Measurements from ENCODE around the gene IARS2.

IARS2 gene

DNA sequence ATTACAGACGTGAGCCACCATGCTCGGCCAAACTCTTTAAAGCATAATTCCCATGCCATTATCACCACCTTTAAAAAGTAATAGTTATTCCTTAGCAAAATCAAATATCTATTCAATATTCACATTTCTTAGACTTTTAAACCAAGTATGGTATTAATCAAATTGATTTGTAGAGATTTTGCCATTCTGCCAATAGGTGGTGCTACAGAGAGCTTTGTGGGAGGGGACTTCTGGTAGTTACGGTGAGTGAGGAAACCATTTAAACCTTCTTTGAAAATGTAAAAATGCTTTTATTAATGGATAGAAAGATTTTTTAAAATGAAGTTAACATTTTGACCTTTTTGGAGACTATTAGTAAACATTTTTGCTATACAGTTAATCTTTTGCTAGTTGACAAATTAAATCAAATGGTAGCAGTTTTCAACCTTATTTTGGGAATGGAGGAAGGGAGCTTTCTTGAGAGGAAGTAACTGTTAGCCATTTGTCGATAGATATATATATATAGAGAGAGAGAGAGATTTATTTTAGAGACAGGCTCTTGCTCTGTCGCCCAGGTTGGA, 19.3 kb downstream of the IARS2 start:
- no peak for DNase-seq (ENCODE audit: low read depth, low spot score)
- ChIA-PET CTCF (interaction anchor here (0.9 to 2.0 kb wide), 14 partner anchors 7 to 662 kb away, joined by 3 to 14 read pairs (median 3); no protein-coding TSS in a partner anchor), POLR2A (no interaction called here)
- H3K4me3 ChIP-seq (ENCODE audit: low read depth, low read length) = no peak overlapping the region
- TF ChIP-seq, protein P1, sequence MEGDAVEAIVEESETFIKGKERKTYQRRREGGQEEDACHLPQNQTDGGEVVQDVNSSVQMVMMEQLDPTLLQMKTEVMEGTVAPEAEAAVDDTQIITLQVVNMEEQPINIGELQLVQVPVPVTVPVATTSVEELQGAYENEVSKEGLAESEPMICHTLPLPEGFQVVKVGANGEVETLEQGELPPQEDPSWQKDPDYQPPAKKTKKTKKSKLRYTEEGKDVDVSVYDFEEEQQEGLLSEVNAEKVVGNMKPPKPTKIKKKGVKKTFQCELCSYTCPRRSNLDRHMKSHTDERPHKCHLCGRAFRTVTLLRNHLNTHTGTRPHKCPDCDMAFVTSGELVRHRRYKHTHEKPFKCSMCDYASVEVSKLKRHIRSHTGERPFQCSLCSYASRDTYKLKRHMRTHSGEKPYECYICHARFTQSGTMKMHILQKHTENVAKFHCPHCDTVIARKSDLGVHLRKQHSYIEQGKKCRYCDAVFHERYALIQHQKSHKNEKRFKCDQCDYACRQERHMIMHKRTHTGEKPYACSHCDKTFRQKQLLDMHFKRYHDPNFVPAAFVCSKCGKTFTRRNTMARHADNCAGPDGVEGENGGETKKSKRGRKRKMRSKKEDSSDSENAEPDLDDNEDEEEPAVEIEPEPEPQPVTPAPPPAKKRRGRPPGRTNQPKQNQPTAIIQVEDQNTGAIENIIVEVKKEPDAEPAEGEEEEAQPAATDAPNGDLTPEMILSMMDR (IDR thresholded peaks at IDR 0.05; ENCODE audit: insufficient read depth, low read length, missing control alignments) = peak; percentile 13

DNA sequence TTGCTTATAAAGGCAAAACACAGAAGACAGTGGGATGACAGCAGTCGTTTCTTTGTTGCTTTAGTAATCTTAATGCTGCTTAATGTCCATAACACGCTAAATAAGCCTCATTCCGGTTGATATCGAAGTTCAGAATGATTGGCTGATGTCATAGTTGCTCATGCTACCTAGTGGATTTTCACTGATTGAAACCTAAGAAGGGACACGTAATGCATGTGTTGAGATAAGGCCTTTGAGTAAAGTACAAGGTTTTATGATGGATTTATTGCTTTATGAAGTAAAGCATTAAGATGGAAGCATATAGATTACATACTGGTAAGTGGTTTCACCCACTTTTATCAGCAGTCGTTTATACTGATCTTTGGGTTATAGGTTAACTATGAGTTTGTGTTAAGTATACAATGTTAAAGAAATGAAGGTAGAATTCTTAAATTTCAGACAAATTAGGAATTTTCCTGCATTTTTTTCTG, 25.1 kb downstream of the IARS2 start:
- no peak for DNase-seq (ENCODE audit: low read depth, low spot score)
- TF ChIP-seq, protein P1 (IDR thresholded peaks at IDR 0.05; ENCODE audit: insufficient read depth, low read length, missing control alignments) = no peak
- POLR2A ChIA-PET = no interaction called here
- no peak overlapping the region for H3K4me3 ChIP-seq (ENCODE audit: low read depth, low read length)
- CTCF ChIA-PET = no interaction called here

DNA sequence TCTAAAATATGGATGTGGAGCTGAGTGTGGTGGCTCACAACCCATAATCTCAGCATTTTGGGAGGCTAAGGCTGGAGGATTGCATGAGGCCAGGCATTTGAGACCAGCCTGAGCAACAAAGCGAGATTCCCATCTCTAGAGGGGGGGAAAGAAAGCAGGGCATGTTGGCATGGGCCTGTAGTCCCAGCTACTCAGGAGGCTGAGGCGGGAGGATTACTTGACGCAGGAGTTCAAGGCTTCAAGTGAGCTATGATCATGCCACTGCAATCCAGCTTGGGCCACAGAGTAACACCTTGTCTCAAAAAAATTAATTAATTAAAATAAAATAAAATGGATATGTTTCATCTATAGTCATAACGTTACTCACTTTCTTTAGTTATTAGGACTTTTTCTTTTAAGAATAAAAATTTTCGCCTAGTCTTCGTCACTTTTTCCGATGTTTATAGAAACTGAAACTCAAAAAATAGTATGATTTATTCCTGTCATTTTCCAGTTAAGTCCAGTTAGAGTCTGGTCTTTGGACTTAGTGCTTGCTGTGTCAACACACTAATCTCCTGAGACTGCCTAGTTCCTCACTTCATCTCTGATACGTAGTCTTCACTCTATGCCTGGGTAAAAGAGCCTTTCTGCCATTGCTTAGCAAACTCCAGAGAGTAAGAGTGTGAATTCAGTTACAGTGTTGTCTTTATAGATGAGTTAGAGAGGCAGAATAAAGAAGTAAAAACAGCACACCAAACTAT, 28.0 kb downstream of the IARS2 start:
- POLR2A ChIA-PET = no interaction called here

DNA sequence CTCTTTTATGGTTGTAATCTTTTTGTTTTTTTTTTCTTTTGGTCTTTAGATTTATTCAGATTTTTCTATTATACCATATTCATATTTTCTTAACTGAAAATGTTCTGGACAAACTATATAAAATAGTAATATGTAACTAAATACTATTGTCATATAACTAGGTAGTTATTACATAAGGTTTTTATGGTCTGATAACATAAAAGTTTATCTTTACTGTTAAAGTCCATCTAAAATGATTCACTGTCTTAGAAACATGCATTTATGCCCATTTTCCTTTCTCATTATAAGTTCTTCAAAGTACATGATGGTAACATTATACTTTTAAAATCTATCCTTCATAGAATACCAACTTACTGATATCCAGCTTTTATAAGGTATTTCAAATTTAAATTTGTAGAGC, 29.1 kb downstream of the IARS2 start:
- POLR2A ChIA-PET = no interaction called here
- CTCF ChIA-PET = interaction anchor here (1.4 kb wide), 3 partner anchors 10 to 15 kb away, joined by 3 to 8 read pairs (median 4); no protein-coding TSS in a partner anchor
- TF ChIP-seq, protein P1 (IDR thresholded peaks at IDR 0.05; ENCODE audit: insufficient read depth, low read length, missing control alignments) = no peak

More for the DNA sequence above, 28.0 kb downstream of the IARS2 start:
- no peak for DNase-seq (ENCODE audit: low read depth, low spot score)
- H3K4me3 ChIP-seq (ENCODE audit: low read depth, low read length) = no peak overlapping the region
- CTCF ChIA-PET = interaction anchor here (1.4 kb wide), 2 partner anchors 10 to 14 kb away, joined by 3 to 4 read pairs; no protein-coding TSS in a partner anchor
- TF ChIP-seq, protein P1 (IDR thresholded peaks at IDR 0.05; ENCODE audit: insufficient read depth, low read length, missing control alignments) = no peak

DNA sequence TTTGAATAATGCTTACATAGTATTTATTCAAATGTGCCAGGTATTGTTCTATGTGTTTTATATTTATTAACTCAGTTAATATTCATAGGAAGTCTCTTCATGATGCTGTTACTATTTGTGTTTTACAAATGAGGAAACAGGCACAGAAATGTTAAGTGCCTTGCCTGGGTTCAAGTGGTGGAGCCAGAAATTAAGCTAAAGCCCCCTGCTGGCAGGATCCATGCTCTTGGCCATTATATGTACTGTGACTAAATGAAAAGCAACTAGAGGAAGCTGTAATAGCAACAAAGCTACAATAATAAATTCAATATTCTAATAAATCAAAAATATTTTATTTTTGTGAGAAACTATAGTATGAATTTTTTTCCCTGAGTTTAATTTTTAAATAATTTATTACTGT, 30.0 kb downstream of the IARS2 start:
- H3K4me3 ChIP-seq (ENCODE audit: low read depth, low read length) = no peak overlapping the region
- no peak for DNase-seq (ENCODE audit: low read depth, low spot score)
- CTCF ChIA-PET = interaction anchor here (0.6 to 1.8 kb wide), 8 partner anchors 11 to 286 kb away, joined by 3 to 8 read pairs (median 3); partner anchors contain the start of gene BPNT1
- POLR2A ChIA-PET = no interaction called here
- TF ChIP-seq, protein P1 (IDR thresholded peaks at IDR 0.05; ENCODE audit: insufficient read depth, low read length, missing control alignments) = no peak

More for the DNA sequence above, 29.1 kb downstream of the IARS2 start:
- no peak overlapping the region for H3K4me3 ChIP-seq (ENCODE audit: low read depth, low read length)
- DNase-seq (ENCODE audit: low read depth, low spot score) = no peak

DNA sequence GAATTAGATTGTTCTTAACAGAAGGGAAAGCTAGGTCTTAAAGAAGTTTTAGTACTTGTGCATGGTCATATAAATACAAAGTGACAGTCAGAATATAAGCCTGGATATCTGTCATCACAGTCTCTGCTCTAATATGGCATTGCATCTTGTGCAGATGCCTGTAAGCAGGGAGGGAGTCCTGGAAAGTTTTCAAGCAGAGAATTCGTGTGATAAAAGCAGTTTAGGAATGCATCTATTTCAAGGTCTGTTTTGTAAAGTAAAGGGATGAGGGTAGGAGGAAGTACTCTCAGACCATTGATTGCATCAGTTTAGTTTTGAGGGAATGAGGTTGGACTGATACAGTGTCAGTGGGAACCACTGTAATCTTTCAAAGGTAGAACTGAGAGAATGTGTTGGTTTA, 30.6 kb downstream of the IARS2 start:
- H3K4me3 ChIP-seq (ENCODE audit: low read depth, low read length) = no peak overlapping the region
- TF ChIP-seq, protein P1 (IDR thresholded peaks at IDR 0.05; ENCODE audit: insufficient read depth, low read length, missing control alignments) = no peak
- DNase-seq (ENCODE audit: low read depth, low spot score) = peak; percentile 51
- POLR2A ChIA-PET = no interaction called here
- CTCF ChIA-PET = interaction anchor here (0.6 to 1.8 kb wide), 8 partner anchors 11 to 286 kb away, joined by 3 to 8 read pairs (median 3); partner anchors contain the start of gene BPNT1

All from AG04449 (cell line).